ENCODE measurements around the gene SLC41A1. TPM values are rescaled to one million over a fixed set of nuclear protein-coding genes. Genes with fewer than 3 reads are reported as not detected.

The SLC41A1 gene
- total RNA-seq, 2 donors from 2014 or later = 33.5 to 36.2 TPM

GRCh38 chr1:205774198-205775014 is 38.6 kb downstream of the SLC41A1 start:
- ATAC-seq (peak; percentile 36), DNase-seq (peak; percentile 21 to 42 (median 27))
- Mint-ChIP-seq H3K4me1 (peaks cover 45% of the 10 kb centered on the region), H3K27me3 (no peaks in the 10 kb centered on the region), H3K36me3 (ENCODE audit: low read depth) (peaks cover 4% of the 10 kb centered on the region), H3K27ac (peak overlapping the region; percentile 97), H3K4me3 (peak overlapping the region; percentile 99)
- H3K9me3 ChIP-seq (ENCODE audit: control insufficient read depth, low read length, poor library complexity, severe bottlenecking) = no peaks in the 10 kb centered on the region

DNA sequence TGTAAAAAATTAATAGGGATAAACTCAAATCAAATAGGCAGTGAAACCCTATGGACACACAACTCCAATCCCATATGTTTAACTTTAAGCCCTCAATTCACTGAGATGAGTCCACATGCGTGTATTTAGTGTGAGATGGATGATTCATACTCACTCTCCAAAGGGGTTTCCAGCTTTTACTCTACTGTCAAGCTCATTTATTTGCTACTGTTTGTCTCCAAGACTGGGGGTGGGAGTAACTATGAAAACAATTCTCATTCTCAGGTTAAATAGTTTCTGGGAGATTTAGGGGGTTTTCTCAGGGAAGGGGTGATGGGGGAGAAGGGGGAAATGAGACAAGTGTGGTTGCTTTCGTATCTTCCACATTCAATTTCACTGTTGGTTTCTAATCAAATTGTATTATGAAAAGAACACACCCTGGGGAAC is 40.4 kb downstream of the SLC41A1 start:
- H3K36me3 Mint-ChIP-seq (ENCODE audit: low read depth) = peaks cover 4% of the 10 kb centered on the region
- peak overlapping the region; percentile 66 for H3K4me3 Mint-ChIP-seq
- DNase-seq = no peak

GRCh38 chr1:205770618-205771017 is 42.4 kb downstream of the SLC41A1 start:
- Mint-ChIP-seq H3K36me3 (ENCODE audit: low read depth) (peaks cover 4% of the 10 kb centered on the region), H3K27ac (peak overlapping the region; percentile 97), H3K4me3 (peak overlapping the region; percentile 78), H3K27me3 (no peaks in the 10 kb centered on the region), H3K4me1 (peaks cover 36% of the 10 kb centered on the region)
- ATAC-seq = no peak
- H3K9me3 ChIP-seq (ENCODE audit: control insufficient read depth, low read length, poor library complexity, severe bottlenecking) = no peaks in the 10 kb centered on the region
- no peak for DNase-seq

More for the DNA sequence above, 40.4 kb downstream of the SLC41A1 start:
- ATAC-seq = no peak
- Mint-ChIP-seq H3K27ac (peak overlapping the region; percentile 97), H3K27me3 (no peaks in the 10 kb centered on the region), H3K4me1 (peaks cover 41% of the 10 kb centered on the region)
- H3K9me3 ChIP-seq (ENCODE audit: control insufficient read depth, low read length, poor library complexity, severe bottlenecking) = no peaks in the 10 kb centered on the region

GRCh38 chr1:205769641-205770365 is 43.2 kb downstream of the SLC41A1 start:
- no peaks in the 10 kb centered on the region for H3K27me3 Mint-ChIP-seq
- peaks cover 31% of the 10 kb centered on the region for H3K4me1 Mint-ChIP-seq
- H3K9me3 ChIP-seq (ENCODE audit: control insufficient read depth, low read length, poor library complexity, severe bottlenecking) = no peaks in the 10 kb centered on the region
- H3K4me3 Mint-ChIP-seq = peak overlapping the region; percentile 31
- DNase-seq = no peak
- no peak overlapping the region for H3K27ac Mint-ChIP-seq
- peaks cover 2% of the 10 kb centered on the region for H3K36me3 Mint-ChIP-seq (ENCODE audit: low read depth)
- no peak for ATAC-seq

GRCh38 chr1:205767248-205767647 is 45.8 kb downstream of the SLC41A1 start:
- ATAC-seq (no peak), DNase-seq (no peak)
- Mint-ChIP-seq H3K36me3 (ENCODE audit: low read depth) (peaks cover 2% of the 10 kb centered on the region), H3K27ac (no peak overlapping the region), H3K4me1 (peaks cover 14% of the 10 kb centered on the region), H3K4me3 (no peak overlapping the region), H3K27me3 (no peaks in the 10 kb centered on the region)
- H3K9me3 ChIP-seq (ENCODE audit: control insufficient read depth, low read length, poor library complexity, severe bottlenecking) = no peaks in the 10 kb centered on the region

- H3K4me3 Mint-ChIP-seq = no peak overlapping the region
- peak overlapping the region; percentile 32 for H3K27ac Mint-ChIP-seq
- no peak for ATAC-seq
- H3K27me3 Mint-ChIP-seq = no peaks in the 10 kb centered on the region
- H3K9me3 ChIP-seq (ENCODE audit: control insufficient read depth, low read length, poor library complexity, severe bottlenecking) = no peaks in the 10 kb centered on the region
- DNase-seq = no peak
- peaks cover 7% of the 10 kb centered on the region for H3K4me1 Mint-ChIP-seq
- H3K36me3 Mint-ChIP-seq (ENCODE audit: low read depth) = peaks cover 2% of the 10 kb centered on the region
Measured at GRCh38 chr1:205766570-205766969, 46.4 kb downstream of the SLC41A1 start.

- Mint-ChIP-seq H3K4me1 (peaks cover 3% of the 10 kb centered on the region), H3K27ac (peak overlapping the region; percentile 32), H3K36me3 (ENCODE audit: low read depth) (peaks cover 2% of the 10 kb centered on the region), H3K4me3 (no peak overlapping the region), H3K27me3 (no peaks in the 10 kb centered on the region)
- ATAC-seq = no peak
- H3K9me3 ChIP-seq (ENCODE audit: control insufficient read depth, low read length, poor library complexity, severe bottlenecking) = no peaks in the 10 kb centered on the region
- no peak for DNase-seq
Measured at GRCh38 chr1:205766038-205766437, 47.0 kb downstream of the SLC41A1 start.

GRCh38 chr1:205764578-205764977 is 48.4 kb downstream of the SLC41A1 start:
- Mint-ChIP-seq H3K36me3 (ENCODE audit: low read depth) (no peaks in the 10 kb centered on the region), H3K27ac (no peak overlapping the region)

DNA sequence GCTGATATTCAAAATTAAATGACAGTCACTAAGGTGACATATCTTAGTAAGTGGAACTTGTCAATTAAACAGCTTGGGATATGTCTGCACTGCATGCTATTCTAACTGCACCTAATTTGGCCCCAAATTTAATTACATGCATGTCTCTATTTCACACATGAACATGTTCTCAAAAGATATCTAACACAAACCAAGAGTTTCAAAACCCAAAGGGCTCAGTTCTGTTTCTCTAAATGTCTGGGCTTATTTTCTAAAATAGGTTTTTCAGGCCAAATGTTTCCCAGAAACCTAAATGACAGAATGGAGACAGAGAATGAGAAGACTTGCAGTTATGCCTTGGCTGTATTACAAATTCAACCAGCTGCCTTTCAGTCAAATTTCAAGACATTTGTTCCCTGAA is 49.0 kb downstream of the SLC41A1 start:
- no peaks in the 10 kb centered on the region for H3K4me1 Mint-ChIP-seq
- no peak overlapping the region for H3K27ac Mint-ChIP-seq
- DNase-seq (no peak), ATAC-seq (no peak)
- H3K9me3 ChIP-seq (ENCODE audit: control insufficient read depth, low read length, poor library complexity, severe bottlenecking) = no peaks in the 10 kb centered on the region
- H3K4me3 Mint-ChIP-seq = no peak overlapping the region
- H3K36me3 Mint-ChIP-seq (ENCODE audit: low read depth) = no peaks in the 10 kb centered on the region
- no peaks in the 10 kb centered on the region for H3K27me3 Mint-ChIP-seq

More at GRCh38 chr1:205764578-205764977, 48.4 kb downstream of the SLC41A1 start:
- H3K27me3 Mint-ChIP-seq = no peaks in the 10 kb centered on the region
- H3K4me1 Mint-ChIP-seq = no peaks in the 10 kb centered on the region
- ATAC-seq (no peak), DNase-seq (no peak)
- no peak overlapping the region for H3K4me3 Mint-ChIP-seq
- no peaks in the 10 kb centered on the region for H3K9me3 ChIP-seq (ENCODE audit: control insufficient read depth, low read length, poor library complexity, severe bottlenecking)

DNA sequence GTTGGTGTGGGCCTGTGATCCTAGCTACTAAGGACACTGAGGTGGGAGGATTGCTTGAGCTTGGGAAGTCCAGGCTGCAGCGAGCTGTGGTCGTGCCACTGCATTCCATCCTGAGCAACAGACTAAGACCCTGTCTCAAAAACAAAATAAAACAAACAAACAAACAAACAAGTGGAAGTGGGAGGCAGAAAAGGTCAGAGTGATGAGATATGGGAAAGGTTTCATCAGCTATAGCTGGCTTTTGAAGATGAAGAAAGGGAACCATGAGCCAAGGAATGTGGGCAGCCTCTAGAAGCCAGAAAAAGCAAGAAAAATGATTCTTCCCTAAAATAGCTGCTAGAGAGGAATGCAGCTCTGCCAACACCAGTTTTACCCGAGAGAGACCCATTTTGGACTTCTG is 52.4 kb downstream of the SLC41A1 start:
- H3K36me3 Mint-ChIP-seq (ENCODE audit: low read depth) = peaks cover 5% of the 10 kb centered on the region
- H3K4me1 Mint-ChIP-seq = peaks cover 3% of the 10 kb centered on the region
- H3K27me3 Mint-ChIP-seq = no peaks in the 10 kb centered on the region
- H3K27ac Mint-ChIP-seq = peak overlapping the region; percentile 49
- ATAC-seq (no peak), DNase-seq (no peak)
- H3K9me3 ChIP-seq (ENCODE audit: control insufficient read depth, low read length, poor library complexity, severe bottlenecking) = no peaks in the 10 kb centered on the region
- H3K4me3 Mint-ChIP-seq = peak overlapping the region; percentile 43

- no peaks in the 10 kb centered on the region for H3K9me3 ChIP-seq (ENCODE audit: control insufficient read depth, low read length, poor library complexity, severe bottlenecking)
- ATAC-seq (no peak), DNase-seq (no peak)
- Mint-ChIP-seq H3K36me3 (ENCODE audit: low read depth) (peaks cover 5% of the 10 kb centered on the region), H3K4me3 (no peak overlapping the region), H3K4me1 (peaks cover 3% of the 10 kb centered on the region), H3K27ac (no peak overlapping the region), H3K27me3 (no peaks in the 10 kb centered on the region)
Measured at GRCh38 chr1:205756552-205756951, 56.4 kb downstream of the SLC41A1 start.

DNA sequence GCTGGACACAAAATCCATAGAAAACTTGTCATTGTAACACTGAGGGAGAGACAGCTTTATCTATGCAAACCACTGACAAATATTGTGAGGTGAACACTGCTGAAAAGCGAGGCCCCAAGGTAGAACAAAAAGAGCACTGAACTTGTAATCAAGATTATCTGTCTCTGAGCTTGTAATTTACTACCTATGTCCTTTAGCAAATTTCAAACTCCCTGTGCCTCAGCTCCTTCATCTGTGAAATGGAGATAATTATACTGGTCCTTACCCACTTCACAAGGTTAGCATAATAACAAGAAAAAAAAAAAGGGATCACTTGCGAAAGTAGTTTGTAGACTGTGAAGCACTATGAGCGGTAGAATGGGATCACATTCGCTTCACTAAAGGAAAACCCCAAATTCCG is 58.1 kb downstream of the SLC41A1 start:
- ATAC-seq (no peak), DNase-seq (no peak)
- H3K9me3 ChIP-seq (ENCODE audit: control insufficient read depth, low read length, poor library complexity, severe bottlenecking) = no peaks in the 10 kb centered on the region
- Mint-ChIP-seq H3K4me1 (peaks cover 10% of the 10 kb centered on the region), H3K36me3 (ENCODE audit: low read depth) (peaks cover 8% of the 10 kb centered on the region), H3K4me3 (no peak overlapping the region), H3K27me3 (no peaks in the 10 kb centered on the region), H3K27ac (no peak overlapping the region)

GRCh38 chr1:205751036-205751651 is 61.9 kb downstream of the SLC41A1 start:
- Mint-ChIP-seq H3K4me3 (no peak overlapping the region), H3K4me1 (peaks cover 24% of the 10 kb centered on the region), H3K36me3 (ENCODE audit: low read depth) (peaks cover 3% of the 10 kb centered on the region), H3K27ac (no peak overlapping the region), H3K27me3 (no peaks in the 10 kb centered on the region)
- ATAC-seq (no peak), DNase-seq (no peak)
- H3K9me3 ChIP-seq (ENCODE audit: control insufficient read depth, low read length, poor library complexity, severe bottlenecking) = no peaks in the 10 kb centered on the region
